ENCODE results near the gene TMCC2.

The TMCC2 gene

DNA sequence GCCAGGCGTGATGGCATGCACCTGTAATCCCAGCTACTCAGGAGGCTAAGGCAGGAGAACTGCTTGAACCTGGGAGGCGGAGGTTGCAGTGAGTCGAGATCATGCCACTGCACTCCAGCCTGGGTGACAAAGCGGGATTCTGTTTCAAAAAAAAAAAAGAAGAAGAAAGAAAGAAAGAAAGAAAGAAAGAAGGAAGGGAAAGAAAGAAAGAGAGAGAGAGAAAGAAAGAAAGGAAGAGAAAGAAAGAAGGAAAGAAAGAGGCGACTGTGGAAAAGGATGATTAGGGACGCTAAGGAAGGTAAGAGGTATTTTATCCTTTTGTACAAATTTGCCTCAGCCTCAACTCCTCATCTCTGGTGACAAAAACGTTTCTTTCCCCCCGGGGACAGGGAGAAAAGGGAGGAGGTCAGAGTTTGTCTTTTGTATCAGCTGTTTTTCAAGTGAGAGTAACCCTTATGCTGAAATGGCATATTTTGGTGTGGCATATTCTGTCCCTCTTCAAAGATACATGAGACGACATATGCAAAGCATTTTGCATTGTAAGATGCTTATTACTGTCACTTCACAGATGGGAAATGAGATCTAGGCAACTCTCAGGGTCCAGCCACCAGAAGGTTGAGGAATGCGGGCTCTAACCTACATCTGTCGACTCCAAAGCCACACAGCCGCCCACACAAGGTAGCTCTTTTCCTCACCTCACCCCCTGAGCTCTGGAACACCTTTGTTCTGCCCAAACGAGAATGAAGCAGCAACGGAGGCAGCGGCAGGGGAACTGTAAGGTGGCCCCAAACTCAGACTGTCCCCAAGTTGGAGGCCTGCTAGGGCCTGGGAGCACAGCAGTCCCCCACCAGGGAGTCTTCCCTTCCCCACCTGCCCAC lies 55.8 kb downstream of the TMCC2 start:
- no peak overlapping the region for H3K4me3 ChIP-seq (ENCODE audit: low read depth, low read length)
- TF ChIP-seq, protein P1, sequence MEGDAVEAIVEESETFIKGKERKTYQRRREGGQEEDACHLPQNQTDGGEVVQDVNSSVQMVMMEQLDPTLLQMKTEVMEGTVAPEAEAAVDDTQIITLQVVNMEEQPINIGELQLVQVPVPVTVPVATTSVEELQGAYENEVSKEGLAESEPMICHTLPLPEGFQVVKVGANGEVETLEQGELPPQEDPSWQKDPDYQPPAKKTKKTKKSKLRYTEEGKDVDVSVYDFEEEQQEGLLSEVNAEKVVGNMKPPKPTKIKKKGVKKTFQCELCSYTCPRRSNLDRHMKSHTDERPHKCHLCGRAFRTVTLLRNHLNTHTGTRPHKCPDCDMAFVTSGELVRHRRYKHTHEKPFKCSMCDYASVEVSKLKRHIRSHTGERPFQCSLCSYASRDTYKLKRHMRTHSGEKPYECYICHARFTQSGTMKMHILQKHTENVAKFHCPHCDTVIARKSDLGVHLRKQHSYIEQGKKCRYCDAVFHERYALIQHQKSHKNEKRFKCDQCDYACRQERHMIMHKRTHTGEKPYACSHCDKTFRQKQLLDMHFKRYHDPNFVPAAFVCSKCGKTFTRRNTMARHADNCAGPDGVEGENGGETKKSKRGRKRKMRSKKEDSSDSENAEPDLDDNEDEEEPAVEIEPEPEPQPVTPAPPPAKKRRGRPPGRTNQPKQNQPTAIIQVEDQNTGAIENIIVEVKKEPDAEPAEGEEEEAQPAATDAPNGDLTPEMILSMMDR (IDR thresholded peaks at IDR 0.05; ENCODE audit: borderline replicate concordance, insufficient read depth, low read depth, low read length), result no peak

DNA sequence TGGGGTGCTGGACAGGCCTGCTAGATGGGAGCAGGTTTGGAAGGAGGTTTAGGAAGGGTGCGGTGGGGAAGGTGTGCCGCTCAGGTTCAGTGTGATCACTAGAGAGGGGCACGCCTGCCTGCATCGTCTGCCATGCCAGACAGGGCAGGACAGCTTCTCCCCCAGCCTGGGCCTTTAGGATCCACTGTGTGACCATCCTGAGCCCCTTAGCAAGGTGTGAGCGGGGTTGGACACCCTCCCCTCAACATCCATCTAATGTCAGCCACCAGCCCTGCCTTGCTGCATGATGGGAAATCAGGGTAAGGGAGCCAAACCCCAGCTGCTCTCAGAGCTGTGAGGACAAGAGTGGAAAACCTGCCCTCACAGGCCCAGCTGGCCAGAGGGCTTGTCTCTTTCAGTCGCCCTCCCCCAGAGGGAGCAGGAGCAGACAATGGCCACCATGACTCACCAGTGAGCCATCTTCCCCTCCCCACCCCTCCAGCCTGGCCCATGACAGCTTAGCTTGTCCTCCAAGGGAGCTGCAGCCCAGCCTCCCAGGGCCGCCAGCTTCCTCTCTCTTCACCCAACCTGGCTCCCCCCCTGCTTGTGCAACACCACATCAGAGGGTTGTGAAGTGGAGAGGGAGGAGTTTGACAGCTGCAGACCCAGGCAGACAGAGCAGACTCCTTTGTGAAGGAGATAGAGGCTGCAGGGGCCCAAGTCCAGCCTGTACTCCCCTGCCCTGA lies 56.8 kb downstream of the TMCC2 start:
- TF ChIP-seq, protein P1 (IDR thresholded peaks at IDR 0.05; ENCODE audit: borderline replicate concordance, insufficient read depth, low read depth, low read length), result no peak
- no peak overlapping the region for H3K4me3 ChIP-seq (ENCODE audit: low read depth, low read length)

DNA sequence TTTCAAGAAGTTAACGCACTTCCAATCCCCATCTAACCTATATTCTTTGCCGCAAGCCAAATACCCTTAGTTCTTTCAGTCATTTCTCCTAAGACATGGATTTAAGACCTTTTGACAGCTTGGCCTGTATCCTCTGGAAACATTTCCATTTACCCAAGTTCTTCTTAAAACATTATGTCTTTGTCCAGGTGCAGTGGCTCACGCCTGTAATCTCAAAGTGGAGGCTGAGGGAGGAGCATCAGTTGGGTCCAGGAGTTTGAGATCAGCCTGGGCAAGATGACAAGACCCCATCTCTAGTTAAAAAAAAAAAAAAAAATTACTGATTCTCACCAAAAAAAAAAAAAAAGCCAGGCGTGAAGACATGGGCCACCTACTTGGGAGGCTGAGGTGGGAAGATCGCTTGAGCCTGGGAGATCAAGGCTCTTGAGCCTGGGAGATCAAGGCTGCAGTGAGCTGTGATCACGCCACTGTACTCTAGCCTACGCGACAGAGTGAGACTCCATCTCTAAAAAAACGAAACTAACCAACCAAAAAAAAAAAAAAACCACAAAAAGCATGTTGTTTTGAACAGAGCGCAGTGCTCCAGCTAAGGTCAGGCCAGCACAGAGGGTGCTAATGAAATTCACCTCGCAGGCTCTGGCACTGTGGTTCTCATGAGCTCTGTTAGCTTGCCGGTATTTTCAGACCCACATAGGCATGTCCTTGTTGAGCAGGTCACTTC lies 57.8 kb downstream of the TMCC2 start:
- no peak overlapping the region for H3K4me3 ChIP-seq (ENCODE audit: low read depth, low read length)

DNA sequence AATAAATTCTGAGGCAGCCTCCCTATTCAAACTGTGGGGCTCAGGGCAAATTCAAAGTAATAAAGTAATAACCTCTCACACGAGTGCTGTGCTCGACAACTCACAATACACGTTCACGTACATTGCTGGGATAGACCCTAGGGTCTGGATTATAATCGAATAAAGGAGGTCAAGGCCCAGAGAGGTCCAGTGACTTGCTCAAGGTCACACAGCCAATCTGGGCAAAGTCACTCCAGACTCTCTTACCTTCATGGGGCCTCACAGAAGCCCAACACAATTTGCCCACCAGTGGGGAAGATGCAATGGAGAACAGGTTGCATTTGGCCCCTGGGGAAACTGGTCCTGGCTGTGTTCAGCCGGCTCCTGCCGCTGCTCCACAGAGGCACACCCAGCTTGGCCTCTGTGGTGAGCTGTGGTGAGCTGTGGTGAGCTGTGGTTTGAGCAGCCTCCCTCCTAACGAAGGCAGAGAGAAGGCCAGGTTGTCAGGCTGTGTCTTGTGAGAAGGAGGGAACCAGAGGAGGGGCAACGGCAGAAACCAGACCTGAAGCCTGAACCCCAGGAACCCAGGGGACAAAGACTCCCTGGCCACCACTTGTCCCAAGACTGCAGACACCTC lies 58.7 kb downstream of the TMCC2 start:
- TF ChIP-seq, protein P1 (IDR thresholded peaks at IDR 0.05; ENCODE audit: borderline replicate concordance, insufficient read depth, low read depth, low read length), result no peak
- H3K4me3 ChIP-seq (ENCODE audit: low read depth, low read length), result no peak overlapping the region

More for the DNA sequence above, 57.8 kb downstream of the TMCC2 start:
- TF ChIP-seq, protein P1 (IDR thresholded peaks at IDR 0.05; ENCODE audit: borderline replicate concordance, insufficient read depth, low read depth, low read length), result no peak

DNA sequence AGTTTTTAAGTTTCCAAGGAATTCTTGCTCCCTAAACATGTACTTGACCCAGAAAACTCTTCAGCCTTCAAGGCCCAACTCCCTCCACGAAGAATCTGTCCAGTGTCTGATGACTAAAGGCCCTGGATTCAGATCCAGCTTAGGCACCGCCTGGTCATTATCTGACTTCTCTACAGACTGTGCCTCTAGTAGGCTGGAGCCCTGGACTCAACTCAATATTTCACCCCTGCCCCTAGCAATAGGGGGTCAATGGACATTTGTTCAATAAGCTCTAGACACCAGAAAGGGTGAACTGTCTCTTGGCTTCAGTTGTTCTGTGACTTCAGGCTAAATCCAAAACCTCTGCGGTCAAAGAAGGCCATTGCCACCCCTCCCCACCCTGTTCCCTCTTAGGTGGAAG lies 59.3 kb downstream of the TMCC2 start:
- H3K4me3 ChIP-seq (ENCODE audit: low read depth, low read length), result no peak overlapping the region
- TF ChIP-seq, protein P1 (IDR thresholded peaks at IDR 0.05; ENCODE audit: borderline replicate concordance, insufficient read depth, low read depth, low read length), result no peak

DNA sequence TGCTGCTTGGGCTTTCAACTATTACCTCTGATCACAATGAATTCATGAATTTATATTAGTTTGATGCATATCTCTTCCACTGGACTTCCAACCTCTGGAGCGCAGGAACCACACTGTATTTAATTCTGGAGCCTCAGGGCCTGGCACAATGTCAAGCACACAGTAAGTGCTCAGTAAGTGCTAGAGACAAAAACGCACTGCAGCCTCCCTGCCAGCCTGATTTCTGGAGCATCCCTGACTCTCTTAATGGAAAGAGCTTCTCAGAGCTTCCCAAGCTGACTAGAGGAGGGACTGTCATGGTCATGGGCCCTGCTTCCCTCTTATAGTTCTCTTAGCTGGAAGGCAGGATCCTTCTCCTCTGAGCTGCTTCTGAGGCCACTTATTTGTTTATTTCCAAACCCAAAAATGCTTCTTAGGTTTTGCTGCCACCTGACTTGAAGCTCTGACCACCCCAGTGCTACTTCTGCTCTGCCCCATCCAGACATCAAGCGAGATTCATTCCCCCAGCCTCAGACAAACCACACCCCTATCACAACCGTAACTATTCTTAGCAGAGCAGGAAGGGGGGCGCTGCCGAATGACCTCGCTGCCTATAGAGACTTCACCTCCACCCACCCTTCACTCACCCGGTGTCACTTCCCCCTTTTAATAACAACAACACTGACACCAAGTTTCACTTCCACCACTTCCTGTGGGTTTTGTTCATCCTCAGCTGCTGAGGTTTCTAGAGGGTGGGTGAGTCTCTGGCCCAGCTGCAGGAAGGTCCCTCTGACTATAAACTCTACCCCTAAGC lies 60.2 kb downstream of the TMCC2 start:
- TF ChIP-seq, protein P1 (IDR thresholded peaks at IDR 0.05; ENCODE audit: borderline replicate concordance, insufficient read depth, low read depth, low read length), result no peak
- H3K4me3 ChIP-seq (ENCODE audit: low read depth, low read length), result no peak overlapping the region

All from GM12875 (cell line).